ENCODE data around the gene LRRN4.

- TF ChIP-seq CTCF (IDR thresholded peaks at IDR 0.05 in 4 of 5, conservative IDR thresholded peaks at IDR 0.05 in 1 of 5): no peak
- no peak for TF ChIP-seq POLR2A (IDR thresholded peaks at IDR 0.05)
Observed at GRCh38 chr20:6012179-6012578, 41.7 kb downstream of the LRRN4 start.

All from gastrocnemius medialis (tissue), 4 donors.